CD14-positive monocyte (primary cell): Measurements from ENCODE around the gene DLGAP4. TPM values are rescaled to one million over a fixed set of nuclear protein-coding genes. Genes with fewer than 3 reads are reported as not detected.

Experiments used
- DNase-seq, 3 donors: peaks; one replicate each; pipeline ENCODE4 v3.0.0-alpha.2; 2011 to 2022
- H2AFZ ChIP-seq: 2 replicates; pipeline ENCODE4 v1.6.0; 2012; ENCODE audit warnings: mild to moderate bottlenecking, low read depth, low read length, inconsistent platforms; ENCODE audit not compliant: insufficient read depth, poor library complexity, severe bottlenecking
- H3K27ac ChIP-seq, 2 donors: 1 replicate in 1 of 2; 2 replicates in 1 of 2; pipeline ENCODE4 v1.5.1; 2012 to 2013; ENCODE audit warnings: low read length in 2 of 2, control low read depth in 1 of 2, inconsistent platforms in 1 of 2, low read depth in 1 of 2, mild to moderate bottlenecking in 1 of 2
- H3K27me3 ChIP-seq, 2 donors: one replicate each; pipeline versions ENCODE4 v1.6.0 to v1.6.1; 2011 to 2013; ENCODE audit warnings: low read length in 2 of 2; ENCODE audit not compliant: control insufficient read depth in 2 of 2, insufficient read depth in 2 of 2
- H3K36me3 ChIP-seq, 2 donors: replicated peaks in 1 of 2; 1 replicate in 1 of 2; 2 replicates in 1 of 2; pipeline versions ENCODE4 v1.5.1 to v1.6.1; 2012 to 2013; ENCODE audit warnings: low read length in 2 of 2, control low read depth in 1 of 2, inconsistent platforms in 1 of 2, mild to moderate bottlenecking in 1 of 2; ENCODE audit not compliant: insufficient read depth in 2 of 2, control insufficient read depth in 1 of 2
- H3K4me1 ChIP-seq, 2 donors: 1 replicate in 1 of 2; 2 replicates in 1 of 2; pipeline versions ENCODE4 v1.5.1 to v1.6.1; 2012 to 2013; ENCODE audit warnings: low read length in 2 of 2, control low read depth in 1 of 2, inconsistent platforms in 1 of 2, mild to moderate bottlenecking in 1 of 2, moderate library complexity in 1 of 2; ENCODE audit not compliant: insufficient read depth in 2 of 2, control insufficient read depth in 1 of 2
- H3K4me2 ChIP-seq: replicated peaks from 2 replicates; pipeline ENCODE3; 2012; ENCODE audit warnings: low read length, moderate library complexity, mild to moderate bottlenecking; ENCODE audit not compliant: poor library complexity, severe bottlenecking; ENCODE audit errors: extremely low read depth
- H3K4me3 ChIP-seq, 3 experiments: fragments of 200-600 bp in 1 of 3; sonication (generic) in 1 of 3; replicated peaks in 1 of 3; 1 replicate in 2 of 3; 2 replicates in 1 of 3; pipeline ENCODE4 v1.5.1; 2011 to 2013; ENCODE audit warnings: low read length in 3 of 3, mild to moderate bottlenecking in 3 of 3, control low read depth in 2 of 3, low read depth in 2 of 3, inconsistent platforms in 1 of 3, moderate library complexity in 1 of 3
- H3K79me2 ChIP-seq: 2 replicates; pipeline ENCODE4 v1.6.0; 2012; ENCODE audit warnings: mild to moderate bottlenecking, control low read depth, inconsistent platforms, low read length, moderate library complexity; ENCODE audit not compliant: insufficient read depth
- H3K9ac ChIP-seq: 2 replicates; pipeline ENCODE4 v1.6.0; 2017; ENCODE audit warnings: low read length, mild to moderate bottlenecking; ENCODE audit not compliant: insufficient read depth, poor library complexity, severe bottlenecking
- H3K9me3 ChIP-seq, 2 donors: replicated peaks in 1 of 2; 1 replicate in 1 of 2; 2 replicates in 1 of 2; pipeline versions ENCODE4 v1.5.1 to v1.6.1; 2012 to 2013; ENCODE audit warnings: low read length in 2 of 2, control low read depth in 1 of 2; ENCODE audit not compliant: control insufficient read depth in 1 of 2, insufficient read depth in 1 of 2
- H4K20me1 ChIP-seq: 2 replicates; pipeline ENCODE4 v1.6.0; 2012; ENCODE audit warnings: mild to moderate bottlenecking, low read length, control low read depth, moderate library complexity; ENCODE audit not compliant: insufficient read depth
- H3K27ac Mint-ChIP-seq, 7 donors: one replicate each; pipeline ENCODE4 v1.8.0; 2020; ENCODE audit warnings: mild to moderate bottlenecking in 7 of 7, mixed read lengths in 7 of 7, moderate library complexity in 6 of 7, inconsistent platforms in 2 of 7
- H3K27me3 Mint-ChIP-seq, 3 donors: one replicate each; pipeline ENCODE4 v1.8.0; 2021 to 2022; ENCODE audit warnings: low read depth in 3 of 3, mild to moderate bottlenecking in 3 of 3, mixed read lengths in 3 of 3, moderate library complexity in 3 of 3, inconsistent platforms in 1 of 3
- H3K36me3 Mint-ChIP-seq, 2 donors: one replicate each; pipeline ENCODE4 v1.8.0; 2020; ENCODE audit warnings: mixed read lengths in 2 of 2, inconsistent platforms in 1 of 2, mild to moderate bottlenecking in 1 of 2
- H3K4me1 Mint-ChIP-seq: one replicate; pipeline ENCODE4 v1.8.0; 2020; ENCODE audit warnings: mild to moderate bottlenecking, mixed read lengths
- H3K4me3 Mint-ChIP-seq, 2 donors: one replicate each; pipeline ENCODE4 v1.8.0; 2020; ENCODE audit warnings: mild to moderate bottlenecking in 2 of 2, mixed read lengths in 2 of 2, moderate library complexity in 1 of 2
- H3K9me3 Mint-ChIP-seq, 7 donors: one replicate each; pipeline ENCODE4 v1.8.0; 2020 to 2022; ENCODE audit warnings: mixed read lengths in 7 of 7, mild to moderate bottlenecking in 6 of 7, moderate library complexity in 6 of 7, inconsistent platforms in 2 of 7
- WGBS: methylation state at CpG from one replicate; pipeline ENCODE4 v1.1.5; 2013; ENCODE audit warnings: missing lambda C conversion rate; ENCODE audit not compliant: insufficient coverage; 5-methylcytosine and 5-hydroxymethylcytosine counted together
- intact Hi-C, 2 donors: fragments of 100-400 bp; cut with micrococcal nuclease; formaldehyde crosslinking; loops; one replicate each; pipeline versions ENCODE4 v1.15.0 to v1.15.1; 2023
- polyA plus RNA-seq, 3 donors: library from polyadenylated mRNA; depleted of rRNA in 1 of 3; unstranded in 2 of 3; stranded (reverse) in 1 of 3; fragments of 300-500 nt in 2 of 3; fragments of >200 nt in 1 of 3; fragmentation: Illumina TruSeq in 2 of 3; gene quantifications; 1 replicate in 2 of 3; 2 replicates in 1 of 3; pipeline ENCODE4 v1.2.3, GENCODE V29; 2012 to 2021
- small RNA-seq: library from RNA; depleted of rRNA; stranded (forward); fragments of <200 nt; gene quantifications from one replicate; pipeline ENCODE3, GENCODE V24; 2012; ENCODE audit warnings: low read depth; ENCODE audit not compliant: insufficient read length
- TF ChIP-seq, protein P1 (sequence below): fragments of 200-600 bp; IDR thresholded peaks from one replicate; pipeline ENCODE4 v1.8.0; 2022; ENCODE audit warnings: antibody characterized with exemption, mild to moderate bottlenecking

The DLGAP4 gene
- polyA plus RNA-seq, 3 donors = 9.9 to 52.7 (median 17.6) TPM

DNA sequence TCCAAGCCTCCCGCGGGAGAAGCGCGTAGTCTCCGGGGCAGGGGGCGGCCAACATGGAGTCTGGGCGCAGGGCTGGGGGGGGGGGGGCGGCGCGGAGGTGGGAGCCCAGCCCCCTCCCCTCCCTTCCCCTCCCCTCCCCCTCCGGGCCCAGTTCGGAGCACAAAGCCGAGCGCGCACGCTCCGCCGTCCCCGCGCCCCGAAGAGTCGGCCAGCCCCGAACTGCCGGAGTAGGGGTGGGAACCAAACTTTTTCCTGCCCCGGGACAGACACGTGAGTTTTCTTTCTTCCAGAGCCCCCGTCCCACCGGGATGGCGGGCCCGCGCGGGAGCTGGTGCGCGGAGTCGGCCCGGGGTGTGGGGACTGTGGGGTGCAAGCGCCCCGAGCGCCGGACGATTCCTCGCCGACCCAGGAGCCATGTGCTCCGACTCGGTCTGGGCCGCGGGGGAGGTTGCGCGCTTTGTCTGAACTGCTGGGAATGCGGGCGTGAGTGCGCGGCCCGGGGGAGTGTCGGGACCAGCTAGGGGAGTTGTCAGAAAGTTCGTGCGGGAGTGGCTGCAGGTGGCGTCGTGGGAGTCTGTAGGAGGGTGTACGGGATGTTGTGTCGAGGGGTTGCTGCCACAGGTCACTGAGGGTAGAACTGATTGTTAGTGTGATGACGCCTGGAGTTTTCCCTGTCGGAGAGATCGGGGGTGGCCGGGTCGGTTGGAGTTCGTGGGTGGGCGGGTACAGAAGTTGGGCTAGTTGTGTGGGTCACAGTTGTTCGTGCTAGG lies 268.4 kb downstream of the DLGAP4 start:
- Mint-ChIP-seq H3K27ac (peak overlapping the region; percentile 81 to 95 (median 89)), H3K4me3 (peak overlapping the region; percentile 98 to 100), H3K9me3 (no peaks in the 10 kb centered on the region), H3K4me1 (peaks cover 34% of the 10 kb centered on the region), H3K36me3 (peaks cover 16 to 22% of the 10 kb centered on the region in 2 donors), H3K27me3 (peaks cover 6 to 12% (median 7%) of the 10 kb centered on the region in 3 donors)
- Histone ChIP-seq H2AFZ (peak overlapping the region; percentile 31), H3K9ac (peak overlapping the region; percentile 98), H3K9me3 (no peaks in the 10 kb centered on the region), H4K20me1 (peaks cover 44% of the 10 kb centered on the region), H3K27ac (peak overlapping the region; percentile 96 to 97), H3K4me1 (peaks cover 26 to 30% of the 10 kb centered on the region in 2 donors), H3K79me2 (peaks cover 46% of the 10 kb centered on the region), H3K4me2 (peak overlapping the region; percentile 84), H3K36me3 (peaks cover 12 to 18% of the 10 kb centered on the region in 2 donors), H3K4me3 (peak overlapping the region; percentile 82 to 97 (median 91)), H3K27me3 (peaks cover 0 to 3% of the 10 kb centered on the region in 2 donors)
- DNase-seq = peak in 2 of 3 donors; percentile 26 to 31
- TF ChIP-seq, protein P1, sequence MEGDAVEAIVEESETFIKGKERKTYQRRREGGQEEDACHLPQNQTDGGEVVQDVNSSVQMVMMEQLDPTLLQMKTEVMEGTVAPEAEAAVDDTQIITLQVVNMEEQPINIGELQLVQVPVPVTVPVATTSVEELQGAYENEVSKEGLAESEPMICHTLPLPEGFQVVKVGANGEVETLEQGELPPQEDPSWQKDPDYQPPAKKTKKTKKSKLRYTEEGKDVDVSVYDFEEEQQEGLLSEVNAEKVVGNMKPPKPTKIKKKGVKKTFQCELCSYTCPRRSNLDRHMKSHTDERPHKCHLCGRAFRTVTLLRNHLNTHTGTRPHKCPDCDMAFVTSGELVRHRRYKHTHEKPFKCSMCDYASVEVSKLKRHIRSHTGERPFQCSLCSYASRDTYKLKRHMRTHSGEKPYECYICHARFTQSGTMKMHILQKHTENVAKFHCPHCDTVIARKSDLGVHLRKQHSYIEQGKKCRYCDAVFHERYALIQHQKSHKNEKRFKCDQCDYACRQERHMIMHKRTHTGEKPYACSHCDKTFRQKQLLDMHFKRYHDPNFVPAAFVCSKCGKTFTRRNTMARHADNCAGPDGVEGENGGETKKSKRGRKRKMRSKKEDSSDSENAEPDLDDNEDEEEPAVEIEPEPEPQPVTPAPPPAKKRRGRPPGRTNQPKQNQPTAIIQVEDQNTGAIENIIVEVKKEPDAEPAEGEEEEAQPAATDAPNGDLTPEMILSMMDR = no peak
- whole genome bisulfite sequencing = under 1% methylated on average over 58 of the region's 69 CpGs
- intact Hi-C loops = loop anchor here in 1 of 2 donors (2.0 kb wide), 1 partner anchor 30 kb away; the partner anchor contains the start of gene RAB5IF

DNA sequence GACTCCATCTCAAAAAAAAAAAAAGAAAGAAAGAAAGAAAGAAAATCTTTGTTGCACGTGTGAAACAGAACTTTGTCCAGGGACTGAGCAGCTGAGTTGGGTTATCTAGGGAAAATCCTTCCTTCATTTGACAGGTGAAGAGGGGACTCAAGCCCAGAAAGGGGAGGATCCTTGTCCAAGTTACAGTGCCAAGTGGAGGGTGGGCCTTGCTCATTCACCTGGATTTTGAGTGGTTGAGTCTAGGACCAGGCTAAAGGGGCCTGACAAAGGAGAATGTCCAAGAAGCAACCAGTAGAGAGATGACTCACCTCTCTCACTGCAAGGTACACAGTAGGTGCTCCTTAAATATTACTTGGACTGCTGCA lies 269.9 kb downstream of the DLGAP4 start:
- 25% methylated on average over 1 of the region's 1 CpG for WGBS
- H3K4me3 ChIP-seq = no peak overlapping the region
- H2AFZ ChIP-seq = no peak overlapping the region
- peaks cover 46% of the 10 kb centered on the region for H3K79me2 ChIP-seq
- H3K9me3 ChIP-seq = no peaks in the 10 kb centered on the region
- Mint-ChIP-seq H3K27me3 (peaks cover 6 to 12% (median 6%) of the 10 kb centered on the region in 3 donors), H3K9me3 (no peaks in the 10 kb centered on the region), H3K27ac (no peak overlapping the region), H3K4me1 (peaks cover 34% of the 10 kb centered on the region), H3K4me3 (peak overlapping the region in 1 of 2 donors; percentile 98), H3K36me3 (peaks cover 27 to 38% of the 10 kb centered on the region in 2 donors)
- H3K36me3 ChIP-seq = peaks cover 23 to 33% of the 10 kb centered on the region in 2 donors
- H3K27me3 ChIP-seq = peaks cover 0 to 3% of the 10 kb centered on the region in 2 donors
- H4K20me1 ChIP-seq = peaks cover 54% of the 10 kb centered on the region
- H3K4me1 ChIP-seq = peaks cover 26 to 30% of the 10 kb centered on the region in 2 donors
- DNase-seq = no peak
- intact Hi-C loops = no loop called here
- no peak overlapping the region for H3K9ac ChIP-seq
- TF ChIP-seq, protein P1 = no peak
- H3K27ac ChIP-seq = no peak overlapping the region
- H3K4me2 ChIP-seq = no peak overlapping the region

Small RNA genes lying within 50 kb of the gene (small RNA-seq; reads per million reads assigned to genes)
- gene RF00017 = not detected

Other genes starting within 250 kb of the DLGAP4 start
- gene EPB41L1, start 151.6 kb upstream of the DLGAP4 start, polyA plus RNA-seq = under 1 TPM in 1 of 3 donors, not detected in 2; 0.05 TPM
- gene AAR2, start 69.9 kb upstream of the DLGAP4 start, polyA plus RNA-seq = 10 to 100 TPM in 2 of 3 donors, 1 to 10 TPM in 1; 9.1 to 48.8 (median 45.2) TPM
- gene MYL9, start 235.2 kb downstream of the DLGAP4 start, polyA plus RNA-seq = under 1 TPM in 2 of 3 donors, not detected in 1; 0.08 to 0.20 TPM